Right renal pelvis (tissue), 4 donors: ENCODE data around the gene RPN1. TPM values are rescaled to one million over a fixed set of nuclear protein-coding genes. Genes with fewer than 3 reads are reported as not detected.
"Not testable (repeated sequence)": the region's sequence is repeated elsewhere in the genome, so short reads cannot be mapped to it uniquely, and the experiment has no call there.

Experiments used
- DNase-seq, 4 donors: peaks; one replicate each; pipeline ENCODE4 v3.0.0-alpha.2; 2013; ENCODE audit warnings: low read depth in 4 of 4, low spot score in 3 of 4, missing footprints in 1 of 4
- polyA plus RNA-seq, 4 donors: library from polyadenylated mRNA; unstranded; fragments of 120-200 nt; gene quantifications; one replicate each; pipeline ENCODE4 v1.2.1, GENCODE V29; 2013; ENCODE audit not compliant: insufficient read length in 4 of 4

The RPN1 gene
- polyA plus RNA-seq, 4 donors = 212 to 227 (median 213) TPM

- DNase-seq = no peak
These were observed 37.4 kb downstream of the RPN1 start for GRCh38 chr3:128613083-128613829.

DNA sequence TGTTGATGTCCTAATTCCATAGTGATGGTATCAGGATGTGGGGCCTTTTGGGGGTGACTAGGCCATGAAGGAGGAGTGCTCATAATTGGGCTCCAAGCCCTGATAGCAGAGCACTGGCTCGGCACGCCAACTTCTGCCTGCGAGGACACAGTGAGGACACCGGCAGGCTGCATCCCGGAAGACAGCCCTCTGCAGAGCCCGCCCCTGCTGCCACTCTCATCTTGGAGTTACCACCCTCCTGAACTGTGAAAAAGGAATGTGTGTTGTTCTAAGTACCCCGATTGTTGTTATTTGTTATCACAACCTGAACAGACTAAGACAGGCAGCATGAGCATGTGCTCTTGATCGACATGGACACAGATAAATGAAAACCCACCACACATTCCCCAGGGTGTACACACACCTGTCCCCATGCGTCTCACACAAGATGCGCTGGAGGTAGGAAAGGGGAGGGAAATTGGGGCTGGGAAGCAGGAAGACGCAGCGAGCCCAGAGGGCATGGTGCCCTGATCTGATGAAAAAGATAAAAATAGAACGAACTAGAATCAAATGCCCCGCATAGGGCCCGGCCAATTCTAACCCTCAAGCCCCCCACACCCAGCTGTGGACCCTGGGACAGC is 40.1 kb downstream of the RPN1 start:
- DNase-seq = no peak

- DNase-seq = no peak
These were observed 41.3 kb downstream of the RPN1 start for GRCh38 chr3:128609294-128609693.

DNA sequence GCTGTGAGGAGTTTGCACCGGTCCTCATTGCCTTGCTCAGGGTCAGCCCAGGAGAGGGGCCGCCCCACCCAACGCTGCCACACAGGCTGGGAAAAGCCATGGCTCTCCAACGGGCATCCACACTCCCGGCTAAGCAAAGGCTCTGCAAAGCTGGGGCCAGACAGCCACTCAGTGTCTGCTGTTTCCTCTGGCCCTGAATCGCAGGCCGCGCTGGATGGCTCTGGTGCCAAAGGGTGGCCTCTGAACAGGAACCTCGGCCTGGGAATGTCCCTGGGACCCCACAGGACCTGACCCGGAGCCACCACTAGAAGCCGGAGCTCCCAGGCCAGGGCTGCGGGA is 42.9 kb downstream of the RPN1 start:
- DNase-seq = no peak

- no peak for DNase-seq
These were observed 44.5 kb downstream of the RPN1 start for GRCh38 chr3:128606094-128606493.

DNA sequence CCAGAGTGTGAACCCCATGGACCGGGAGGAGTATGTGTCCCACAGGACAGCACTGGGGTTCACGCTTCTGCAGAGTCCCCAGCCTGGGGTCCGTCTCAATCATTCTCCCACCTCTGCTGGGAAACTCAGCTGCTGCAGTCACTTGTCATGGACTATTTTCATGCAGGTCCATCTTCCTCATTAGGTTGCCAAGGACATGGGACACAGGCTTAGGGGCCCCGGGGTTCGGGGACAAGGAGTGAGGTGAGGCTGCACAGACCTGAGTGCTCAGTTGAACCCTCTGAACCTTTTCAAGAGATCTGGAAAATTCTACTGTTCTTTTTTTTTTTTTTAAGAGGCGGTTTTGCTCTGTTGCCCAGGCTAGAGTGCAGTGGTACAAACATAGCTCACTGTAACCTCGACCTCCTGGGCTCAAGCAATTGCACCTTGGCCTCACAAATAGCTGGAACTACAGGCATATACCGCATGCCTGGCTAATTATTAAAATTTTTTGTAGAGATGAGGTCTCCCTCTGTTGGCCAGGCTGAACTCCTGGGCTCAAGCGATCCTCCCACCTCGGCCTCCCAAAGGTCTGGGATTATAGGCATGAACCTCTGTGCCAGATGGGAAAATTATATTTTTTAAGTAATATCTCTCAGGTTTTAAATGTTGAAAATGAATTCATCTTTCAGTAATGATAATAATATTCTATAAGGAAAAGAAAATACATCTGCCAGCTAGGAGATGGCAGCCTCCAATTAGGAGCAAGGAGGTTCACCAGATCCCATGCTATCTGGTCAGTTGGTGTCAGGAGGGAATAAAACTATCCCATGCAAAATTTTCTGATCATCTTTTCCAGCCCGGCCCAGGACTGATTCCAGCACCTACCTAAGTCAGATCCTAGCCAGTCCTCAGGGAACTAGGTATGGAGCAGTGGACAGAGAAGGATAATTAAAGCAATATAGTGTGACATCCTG is 45.2 kb downstream of the RPN1 start:
- no peak for DNase-seq

- DNase-seq = no peak
These were observed 46.5 kb downstream of the RPN1 start for GRCh38 chr3:128603811-128604775.

DNA sequence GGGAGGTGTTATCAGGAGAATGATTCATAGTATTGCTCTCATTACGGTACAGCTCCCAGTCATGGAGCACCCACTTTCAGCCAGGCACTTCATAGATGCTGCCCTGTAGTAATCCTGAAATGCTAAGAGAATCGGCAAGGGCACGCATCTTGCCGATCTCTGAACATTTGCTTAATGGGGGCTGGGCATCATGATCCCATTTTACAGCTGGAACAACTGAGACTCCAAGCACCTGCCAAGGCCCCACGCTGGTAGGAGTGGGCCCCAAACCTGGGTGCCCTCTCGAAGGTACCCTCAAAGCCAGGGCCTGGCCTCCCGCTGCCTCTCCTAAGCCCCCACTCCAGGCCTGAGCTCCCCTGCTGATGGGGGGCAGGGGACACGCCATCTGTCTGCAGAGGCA is 47.3 kb downstream of the RPN1 start:
- DNase-seq = no peak

GRCh38 chr3:128598884-128599664 is 51.5 kb downstream of the RPN1 start:
- DNase-seq = no peak

DNA sequence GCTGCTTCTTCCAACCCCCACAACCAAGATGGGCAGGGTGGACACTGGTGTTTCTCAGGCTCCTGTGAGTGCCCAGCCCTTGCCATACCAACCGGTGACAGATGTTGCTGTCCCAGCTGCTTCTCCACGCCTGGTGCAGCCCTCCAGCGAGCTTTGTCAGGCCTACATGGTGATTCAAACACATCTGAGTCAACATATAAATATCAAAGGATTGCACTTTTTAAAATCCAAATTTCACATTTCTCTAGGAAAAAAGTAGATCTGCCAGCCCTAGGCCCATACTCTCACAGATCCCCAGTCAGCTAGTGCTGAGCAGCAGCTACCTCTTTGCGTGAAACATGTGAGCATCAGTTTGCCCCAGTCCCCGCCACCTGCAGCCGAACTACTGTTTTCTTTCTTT is 52.7 kb downstream of the RPN1 start:
- no peak for DNase-seq

- DNase-seq = no peak
These were observed 57.8 kb downstream of the RPN1 start for GRCh38 chr3:128592864-128593263.

- no peak for DNase-seq
These were observed 58.7 kb downstream of the RPN1 start for GRCh38 chr3:128591738-128592426.

DNA sequence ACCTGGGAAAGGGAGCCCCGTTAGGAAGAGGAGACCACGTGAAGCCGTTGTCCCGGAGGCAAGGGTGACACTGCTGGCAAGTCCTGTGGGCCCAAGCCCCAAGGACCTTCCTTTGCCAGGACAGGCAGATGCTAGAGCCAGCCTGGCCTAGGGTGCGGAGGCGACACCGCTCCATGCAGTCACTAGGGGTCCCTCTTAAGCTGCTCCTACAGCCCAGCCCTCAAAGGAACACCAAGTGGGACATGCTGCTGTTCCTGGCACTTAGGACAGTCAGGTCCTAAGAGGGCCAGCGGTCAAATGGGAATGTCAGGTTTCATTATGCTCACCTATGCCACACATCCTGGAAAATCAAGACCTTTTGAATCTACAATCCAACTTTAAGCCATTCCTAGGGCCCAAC is 59.7 kb downstream of the RPN1 start:
- no peak for DNase-seq

DNA sequence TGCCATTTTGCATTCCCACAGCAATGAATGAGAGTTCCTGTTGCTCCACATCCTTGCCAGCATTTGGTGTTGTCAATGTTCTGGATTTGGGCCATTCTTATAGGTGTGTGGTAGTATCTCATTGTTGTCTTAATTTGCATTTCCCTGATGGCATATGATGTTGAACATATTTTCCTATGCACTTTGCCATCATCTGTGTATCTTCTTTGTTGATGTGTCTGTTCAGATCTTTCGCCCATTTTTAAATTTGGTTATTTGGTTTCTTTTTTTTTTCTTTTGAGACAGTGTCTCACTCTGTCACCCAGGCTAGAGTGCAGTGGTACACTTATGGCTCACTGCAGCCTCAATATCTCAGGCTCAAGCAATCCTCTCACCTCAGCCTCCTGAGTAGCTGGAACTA is 60.6 kb downstream of the RPN1 start:
- DNase-seq = not testable (repeated sequence)

GRCh38 chr3:128588147-128588546 is 62.5 kb downstream of the RPN1 start:
- no peak for DNase-seq

- DNase-seq = no peak
These were observed 63.2 kb downstream of the RPN1 start for GRCh38 chr3:128587391-128587790.

DNA sequence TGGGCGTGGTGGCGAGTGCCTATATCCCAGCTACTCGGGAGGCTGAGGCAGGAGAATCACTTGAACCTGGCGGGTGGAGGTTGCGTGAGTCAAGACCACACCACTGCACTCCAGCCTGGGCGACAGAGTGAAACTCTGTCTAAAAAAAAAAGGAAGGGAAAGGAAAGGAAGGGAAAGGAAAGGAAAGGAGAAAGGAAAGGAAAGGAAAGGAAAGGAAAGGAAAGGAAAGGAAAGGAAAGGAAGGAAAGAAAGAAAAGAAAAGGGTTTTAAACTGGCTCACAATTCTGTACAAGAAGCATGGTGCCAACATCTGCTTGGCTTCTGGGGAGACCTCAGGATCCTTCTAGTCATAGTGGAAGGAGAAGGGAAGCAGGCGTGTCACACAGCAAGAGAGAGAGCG is 63.7 kb downstream of the RPN1 start:
- not testable (repeated sequence) for DNase-seq

DNA sequence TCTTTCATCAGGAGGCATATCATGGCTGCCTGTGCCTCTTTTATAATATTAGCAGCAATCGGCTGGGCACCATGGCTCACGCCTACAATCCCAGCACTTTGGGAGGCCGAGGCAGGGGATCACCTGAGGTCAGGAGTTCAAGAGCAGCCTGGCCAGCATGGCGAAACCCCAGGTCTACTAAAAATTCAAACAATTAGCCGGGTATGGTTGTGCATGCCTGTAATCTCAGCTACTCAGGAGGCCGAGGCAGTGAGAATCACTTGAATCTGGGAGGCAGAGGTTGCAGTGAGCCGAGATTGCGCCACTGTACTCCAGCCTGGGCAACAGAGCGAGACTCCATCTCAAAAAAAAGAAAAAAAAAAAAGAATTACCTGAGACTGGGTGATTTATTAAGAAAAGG is 64.2 kb downstream of the RPN1 start:
- not testable (repeated sequence) for DNase-seq

DNA sequence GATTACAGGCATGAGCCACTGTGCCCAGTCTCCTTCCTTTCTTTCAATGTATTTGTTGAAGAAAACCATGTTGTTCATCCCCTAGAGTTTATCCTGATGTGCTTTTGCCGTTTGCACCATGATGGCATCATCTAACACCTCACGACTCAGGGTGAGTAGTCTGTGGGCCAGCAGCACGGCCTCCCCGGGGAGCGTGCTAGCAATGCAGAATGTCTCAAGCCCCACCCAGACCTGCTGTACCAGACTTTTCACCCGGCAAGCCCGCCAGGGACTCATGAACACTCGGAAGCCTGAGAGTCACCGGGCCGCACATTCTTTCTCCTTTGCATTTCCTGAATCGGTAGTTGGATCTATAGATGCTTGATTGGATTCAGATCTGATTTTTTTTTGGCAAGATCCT is 64.6 kb downstream of the RPN1 start:
- no peak for DNase-seq
